SKM-1 treated with dmso at 0.1 percent for 144 hours (cell line): ENCODE measurements around the gene TAAR8.
"Not testable (repeated sequence)": the region's sequence is repeated elsewhere in the genome, so short reads cannot be mapped to it uniquely, and the experiment has no call there.

ENCODE experiments used
- DNase-seq: peaks from one replicate; lab custom pipeline; 2025; ENCODE audit not compliant: unreplicated experiment; lab: John Stamatoyannopoulos, UW

Gene TAAR8

DNA sequence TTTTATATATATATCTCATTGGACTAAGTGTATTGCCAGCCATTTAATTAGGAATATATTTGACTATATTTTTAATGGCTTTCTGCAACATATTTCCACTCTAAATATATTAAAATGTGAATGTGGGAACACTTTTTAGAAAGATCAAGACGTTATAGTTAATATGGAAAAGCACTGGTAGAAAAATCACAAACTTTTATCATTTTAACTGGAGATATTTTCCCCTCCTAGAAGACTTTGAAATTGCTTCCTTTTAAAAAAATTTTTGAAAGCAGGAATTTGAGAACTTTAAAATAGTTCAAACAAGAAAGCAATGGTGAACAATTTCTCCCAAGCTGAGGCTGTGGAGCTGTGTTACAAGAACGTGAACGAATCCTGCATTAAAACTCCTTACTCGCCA, 14.5 kb upstream of the TAAR8 start, which contains the start of gene TAAR9:
TSS of gene TAAR9 (plus strand) at position 301 of the 400 bp plus-strand sequence. CDS start at position 314, 13 bp downstream.
- no peak for DNase-seq

DNA sequence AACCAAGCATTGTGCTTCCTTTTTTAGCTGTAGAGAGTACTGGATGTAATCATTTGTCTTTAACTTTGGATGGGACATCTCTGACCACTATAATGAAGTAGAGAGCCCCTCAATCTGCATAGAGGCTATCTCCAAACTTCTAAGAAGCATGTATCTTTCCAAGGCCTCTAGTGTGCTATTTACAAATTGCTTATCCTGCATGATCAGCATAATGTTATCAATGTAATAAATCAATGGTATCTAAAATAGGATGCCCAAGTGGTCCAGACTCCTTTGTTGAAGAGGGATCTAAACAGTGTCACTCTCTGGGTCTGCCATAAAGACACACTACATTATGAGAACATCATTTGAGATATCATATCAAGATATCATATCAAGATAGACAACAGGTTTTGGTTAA, 7.6 kb upstream of the TAAR8 start:
- no peak for DNase-seq

DNA sequence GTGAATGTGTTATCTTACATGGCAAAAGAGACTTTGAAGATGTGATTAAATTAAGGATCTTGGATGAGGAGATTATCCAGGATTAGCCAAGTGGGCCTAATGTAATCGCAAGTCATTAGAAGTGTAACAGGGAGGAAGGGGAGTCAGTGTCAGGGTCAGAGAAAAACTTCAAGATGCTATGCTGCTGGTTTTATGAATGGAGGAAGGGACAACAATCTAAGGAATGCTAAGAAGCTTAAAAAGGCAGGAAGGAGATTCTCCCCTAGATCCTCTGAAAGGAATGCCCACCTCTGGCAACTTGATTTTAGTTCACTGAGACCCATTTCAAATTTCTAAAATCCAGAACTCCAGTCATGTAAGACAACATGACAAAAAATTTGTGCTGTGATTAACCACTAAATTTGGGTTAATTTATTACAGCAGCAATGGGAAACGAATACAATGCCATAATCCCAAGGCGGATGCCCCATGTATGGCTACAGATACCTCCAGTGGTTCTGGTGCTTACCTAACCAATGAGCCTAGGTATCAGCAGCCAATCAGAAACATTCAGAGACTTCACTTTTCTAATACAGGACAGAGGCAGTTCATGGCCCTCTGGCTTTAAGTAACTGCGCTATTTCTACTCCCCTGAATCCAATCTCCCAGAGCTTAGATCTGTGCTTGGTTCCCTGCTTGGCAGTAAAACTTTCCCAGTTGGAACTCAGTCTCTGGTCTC, 3.6 kb upstream of the TAAR8 start:
- no peak for DNase-seq

DNA sequence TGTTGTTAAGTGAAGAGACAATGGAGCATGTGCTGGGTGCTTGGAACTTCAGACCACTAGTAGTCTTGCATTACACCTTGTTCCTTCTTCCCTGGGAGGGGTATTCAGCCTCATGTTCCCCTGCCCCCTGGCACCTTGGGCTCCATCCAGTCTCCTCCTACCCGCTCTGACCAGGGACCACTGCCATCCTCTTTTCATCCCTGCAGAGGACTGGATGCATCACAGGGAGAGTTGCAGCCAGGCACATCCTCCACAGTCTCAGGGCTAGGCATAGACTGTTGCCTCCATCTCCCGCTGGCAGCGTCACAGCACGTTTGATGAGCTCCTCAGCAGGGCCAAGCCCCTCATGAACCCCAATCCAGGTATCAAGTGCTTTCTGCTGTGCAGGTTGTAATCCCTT, 1.3 kb upstream of the TAAR8 start:
- DNase-seq = no peak

DNA sequence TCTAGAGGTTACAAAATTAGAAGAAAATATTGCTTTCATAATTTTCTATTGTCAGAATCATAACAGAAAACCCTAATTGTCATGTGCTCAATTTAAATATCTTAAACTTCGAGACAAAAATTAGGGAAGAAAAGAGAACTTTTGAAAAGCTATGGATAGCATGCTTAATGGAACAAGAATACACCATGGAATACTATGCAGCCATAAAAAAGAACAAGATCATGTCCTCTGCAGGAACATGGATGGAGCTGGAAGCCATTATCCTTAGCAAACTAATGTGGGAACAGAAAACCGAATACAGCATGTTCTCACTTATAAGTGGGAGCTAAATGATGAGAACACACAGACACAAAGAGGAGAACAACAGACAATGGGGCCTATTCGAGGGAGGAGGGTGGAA, 7.6 kb downstream of the TAAR8 start:
- DNase-seq = not testable (repeated sequence)

DNA sequence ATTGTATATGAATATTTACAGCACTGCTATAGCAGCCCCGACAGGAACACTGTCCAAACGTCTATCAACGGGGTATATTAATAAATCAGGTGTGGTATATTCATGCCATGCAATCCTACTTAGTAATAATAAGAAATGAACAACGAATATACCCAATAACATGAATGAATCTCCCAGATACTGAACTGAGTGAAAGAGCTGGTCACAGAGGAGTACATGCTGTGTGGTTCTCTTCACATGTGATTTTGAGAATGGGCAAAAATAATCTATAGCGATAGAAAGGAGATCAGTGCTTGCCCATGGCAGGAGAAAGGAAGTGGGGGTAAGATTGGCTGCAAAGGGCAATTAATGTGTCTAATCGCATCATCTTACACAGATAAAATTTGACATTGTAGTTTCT, 13.9 kb downstream of the TAAR8 start:
- DNase-seq = no peak

DNA sequence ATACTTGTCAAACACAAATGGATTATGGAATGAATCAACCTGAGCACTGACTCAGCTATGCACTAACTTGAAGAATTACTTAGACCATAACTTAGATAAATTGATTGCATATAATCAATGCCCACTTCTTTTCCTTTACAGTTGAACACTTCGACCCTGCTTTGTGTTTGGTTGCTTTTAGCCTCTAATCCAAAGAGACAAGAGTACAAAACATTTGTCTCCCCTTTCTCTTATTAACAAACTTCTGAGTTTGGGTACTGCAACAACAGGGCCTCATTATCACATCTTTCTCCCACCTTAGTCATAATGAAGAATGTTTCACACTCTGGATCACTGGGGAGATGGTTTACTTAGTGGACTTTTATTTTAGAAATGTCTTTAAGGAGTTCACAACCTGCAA, 15.1 kb downstream of the TAAR8 start:
- no peak for DNase-seq

DNA sequence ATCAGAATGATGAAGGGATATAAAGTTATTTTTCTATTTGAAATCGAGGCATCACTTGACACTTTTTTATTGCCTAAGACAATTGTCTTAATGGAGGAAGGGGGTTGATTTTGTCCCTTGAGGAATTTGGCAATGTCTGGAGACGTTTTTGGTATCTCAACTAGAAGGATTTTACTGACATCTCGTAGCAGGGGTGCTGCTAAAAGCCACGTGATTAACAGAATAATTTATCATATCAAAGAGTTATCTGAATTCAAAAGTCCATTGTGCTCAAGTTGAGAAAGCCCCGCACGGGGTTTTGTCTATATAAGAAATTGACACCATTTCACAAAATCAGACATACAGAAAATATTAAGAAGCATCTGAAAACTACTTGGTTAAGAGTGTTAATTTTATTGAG, 16.1 kb downstream of the TAAR8 start:
- DNase-seq = no peak

DNA sequence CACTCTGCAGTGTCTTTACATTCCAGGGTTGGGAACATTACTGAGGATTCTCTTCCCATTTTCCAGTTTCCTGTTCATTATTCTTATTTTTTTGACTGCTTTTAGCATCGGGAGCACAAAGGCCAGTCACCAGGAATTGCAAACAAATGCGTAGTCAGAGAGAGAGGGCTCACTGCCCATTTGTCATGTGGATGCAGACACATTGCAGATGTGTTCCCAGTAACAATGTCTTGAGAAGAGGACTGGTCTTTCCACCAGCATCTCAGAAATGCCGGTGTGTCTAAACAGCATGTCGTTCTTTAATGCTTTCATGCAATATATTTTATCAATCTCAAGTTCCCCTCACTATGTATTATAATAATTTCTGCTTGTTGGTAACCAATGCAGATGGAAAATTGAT, 16.7 kb downstream of the TAAR8 start:
- DNase-seq = no peak

DNA sequence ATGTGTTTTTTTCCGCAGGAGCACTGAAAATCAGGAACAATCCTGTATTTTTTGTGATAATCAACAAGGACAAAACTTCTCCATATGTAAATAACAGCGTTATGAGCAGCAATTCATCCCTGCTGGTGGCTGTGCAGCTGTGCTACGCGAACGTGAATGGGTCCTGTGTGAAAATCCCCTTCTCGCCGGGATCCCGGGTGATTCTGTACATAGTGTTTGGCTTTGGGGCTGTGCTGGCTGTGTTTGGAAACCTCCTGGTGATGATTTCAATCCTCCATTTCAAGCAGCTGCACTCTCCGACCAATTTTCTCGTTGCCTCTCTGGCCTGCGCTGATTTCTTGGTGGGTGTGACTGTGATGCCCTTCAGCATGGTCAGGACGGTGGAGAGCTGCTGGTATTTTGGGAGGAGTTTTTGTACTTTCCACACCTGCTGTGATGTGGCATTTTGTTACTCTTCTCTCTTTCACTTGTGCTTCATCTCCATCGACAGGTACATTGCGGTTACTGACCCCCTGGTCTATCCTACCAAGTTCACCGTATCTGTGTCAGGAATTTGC, 17.8 kb downstream of the TAAR8 start, which contains the start of gene TAAR6:
TSS of gene TAAR6 (plus strand) at position 102 of the 557 bp plus-strand sequence. CDS start at position 102, 0 bp downstream.
- DNase-seq = no peak

DNA sequence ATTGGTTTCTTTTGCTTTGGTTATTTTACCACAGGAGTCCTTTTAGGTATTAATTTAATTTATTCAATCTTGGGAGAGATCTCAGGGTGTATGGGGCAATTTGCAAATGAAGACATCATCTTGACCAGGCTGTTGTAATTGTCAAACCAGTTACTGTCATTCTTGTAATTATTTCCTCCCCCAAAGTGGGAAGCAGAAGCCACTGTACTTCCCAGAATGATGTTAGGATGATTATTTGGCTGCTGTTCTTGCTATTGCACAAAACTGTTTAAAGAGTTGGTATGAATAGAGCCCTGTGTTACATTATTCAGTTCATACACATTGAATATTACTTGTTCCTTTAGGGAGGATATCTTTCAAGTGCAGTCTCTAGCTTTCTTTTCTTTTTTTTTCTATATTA, 19.3 kb downstream of the TAAR8 start:
- peak; percentile 2 for DNase-seq

DNA sequence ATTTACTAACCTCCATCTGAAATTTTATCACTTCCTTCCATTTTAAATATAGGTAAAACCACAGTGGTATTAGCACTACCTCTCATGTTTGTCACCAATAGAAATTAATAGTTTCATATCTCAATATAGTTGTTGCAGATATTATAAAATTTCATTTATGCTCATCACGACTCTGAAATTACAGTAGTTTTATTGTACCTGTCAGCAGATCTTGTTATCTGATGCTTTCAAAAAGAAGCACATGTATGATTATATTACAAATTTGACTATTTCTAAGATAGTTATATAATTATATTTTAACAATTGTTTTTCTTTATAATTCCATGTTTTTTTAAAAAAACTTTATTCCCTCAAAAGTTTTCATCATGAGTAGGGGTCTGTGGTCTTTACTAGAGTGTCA, 32.2 kb downstream of the TAAR8 start:
- no peak for DNase-seq

DNA sequence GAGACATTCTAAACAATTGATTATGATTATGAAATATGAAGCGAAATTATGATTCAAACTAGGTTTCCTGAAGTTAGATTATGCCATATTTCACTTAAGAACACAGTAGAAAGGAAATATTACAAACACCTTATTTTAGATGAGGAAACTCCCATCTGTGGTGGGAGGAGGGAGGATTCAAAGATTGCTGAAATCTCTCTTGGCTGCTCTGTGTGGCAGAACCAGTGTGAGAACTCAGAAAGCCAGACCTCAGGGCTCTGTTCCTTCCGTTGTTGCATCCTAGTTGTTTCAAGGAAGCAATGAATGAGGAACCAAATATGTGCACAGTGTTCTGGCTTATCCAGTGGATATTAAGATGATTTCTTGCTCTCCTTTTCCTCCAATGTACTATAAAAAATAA, 35.0 kb downstream of the TAAR8 start:
- DNase-seq = peak; percentile 87

DNA sequence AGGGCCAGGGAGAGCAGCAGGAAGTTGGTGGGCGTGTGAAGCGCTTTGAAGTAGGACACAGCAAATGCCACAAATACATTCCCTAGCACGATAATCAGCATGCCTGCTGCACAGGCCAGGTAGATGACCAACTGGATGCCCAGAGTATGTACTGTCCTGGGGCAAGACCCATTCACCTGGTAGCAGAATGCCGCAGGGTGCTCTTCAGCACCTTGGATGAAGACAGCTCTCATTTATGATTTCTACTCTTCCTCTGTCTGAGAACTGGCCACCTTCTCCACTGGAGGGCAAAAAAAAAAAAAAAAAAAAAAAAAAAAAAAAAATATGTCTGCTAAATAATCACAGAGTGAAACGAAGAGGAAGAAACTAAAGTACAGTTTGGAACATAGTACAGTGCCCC, 37.0 kb downstream of the TAAR8 start, which contains the start of gene TAAR5:
TSS of gene TAAR5 (minus strand) at position 288 of the 400 bp plus-strand sequence. CDS start at position 233, 55 bp downstream.
- DNase-seq = no peak

DNA sequence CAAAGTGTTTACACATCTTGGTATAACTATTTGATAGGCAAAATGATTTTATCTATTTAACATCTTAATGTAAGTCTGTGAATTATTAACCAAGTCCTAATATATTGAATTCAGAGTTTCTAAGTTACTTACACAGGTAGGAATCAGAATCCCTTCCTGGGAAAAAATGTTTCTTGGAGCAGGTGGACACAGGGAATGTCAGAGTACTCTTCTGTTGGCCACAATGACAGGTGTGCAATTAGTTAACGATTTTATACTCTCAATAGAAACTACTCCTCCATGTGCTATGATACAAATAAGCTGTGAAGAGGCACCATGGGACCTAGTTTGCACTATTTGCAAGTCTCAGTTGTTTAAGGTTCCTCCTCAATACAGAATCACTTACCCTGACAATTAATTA, 37.9 kb downstream of the TAAR8 start:
- DNase-seq = no peak

DNA sequence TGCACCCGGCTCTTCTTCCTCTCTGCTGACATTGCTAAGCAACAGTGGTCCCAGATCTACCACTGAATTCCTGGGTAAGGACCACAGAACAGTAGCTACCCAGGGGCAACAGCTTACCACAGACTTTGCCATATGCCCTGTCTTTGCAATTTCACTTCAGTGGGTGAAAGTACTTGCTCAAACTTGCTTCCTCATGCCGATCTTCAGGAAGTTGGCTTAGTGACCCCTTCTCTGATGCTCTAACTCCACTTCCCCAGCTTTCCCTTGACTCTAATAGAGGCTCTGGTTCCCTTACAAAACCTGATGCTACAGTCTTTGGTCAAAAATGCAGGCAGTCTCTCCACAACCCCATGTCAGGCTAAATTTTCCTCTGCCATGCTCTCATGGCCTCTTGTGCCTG, 40.4 kb downstream of the TAAR8 start:
- peak; percentile 85 for DNase-seq

DNA sequence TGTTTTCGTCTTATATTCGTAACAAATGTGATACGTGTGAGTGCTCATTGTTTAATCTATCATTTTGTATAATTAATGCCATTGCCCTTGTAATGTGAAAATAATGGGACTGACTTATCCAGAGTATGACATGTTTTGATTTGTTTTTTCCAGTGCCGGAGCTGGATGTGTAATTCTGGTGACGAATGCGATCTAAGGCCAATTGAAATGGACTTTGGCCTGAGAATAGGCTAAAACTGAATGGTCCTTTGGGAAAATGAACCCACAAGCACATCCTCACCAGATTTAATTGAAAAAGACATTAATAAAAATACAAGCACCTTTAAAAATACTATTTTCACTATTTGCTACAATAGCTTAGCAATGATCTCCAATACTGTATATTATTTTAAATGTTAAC, 43.7 kb downstream of the TAAR8 start:
- DNase-seq = no peak

DNA sequence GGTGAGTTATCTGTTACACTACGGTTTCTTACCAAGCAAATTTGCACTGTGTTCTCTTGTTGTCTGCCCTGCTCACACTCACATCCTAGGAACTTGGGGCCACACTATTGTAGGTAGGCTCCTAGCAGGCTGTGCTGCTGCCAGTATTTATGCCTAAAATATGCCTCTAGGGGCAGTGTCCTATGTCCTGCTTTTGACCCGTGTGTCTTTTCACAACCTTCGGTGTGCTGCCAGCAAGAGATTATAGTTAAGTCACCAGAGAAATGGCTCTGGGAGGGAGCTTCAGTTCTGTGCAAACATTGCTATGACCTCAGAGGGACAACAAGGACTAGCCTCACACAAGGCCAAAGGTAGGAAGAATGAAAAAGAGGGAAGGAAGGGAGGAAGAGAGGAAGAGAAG, 46.0 kb downstream of the TAAR8 start:
- peak; percentile 51 for DNase-seq

DNA sequence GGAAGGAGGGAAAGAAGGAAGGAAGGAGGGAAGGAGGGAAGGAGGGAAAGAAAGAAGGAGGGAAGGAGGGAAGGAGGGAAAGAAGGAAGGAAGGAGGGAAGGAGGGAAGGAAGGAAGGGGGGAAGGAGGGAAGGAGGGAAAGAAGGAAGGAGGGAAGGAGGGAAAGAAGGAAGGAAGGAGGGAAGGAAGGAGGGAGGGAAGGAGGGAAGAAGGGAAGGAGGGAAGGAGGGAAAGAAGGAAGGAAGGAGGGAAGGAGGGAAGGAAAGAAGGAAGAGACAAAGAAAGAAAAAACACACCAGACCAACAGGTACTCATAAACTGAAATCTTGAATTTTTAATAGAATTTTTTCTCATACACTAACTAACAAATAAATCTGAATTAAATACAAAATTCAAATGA, 48.4 kb downstream of the TAAR8 start:
- DNase-seq = not testable (repeated sequence)
